Vagina (tissue), 2 donors: ENCODE results near the gene MACROD2. TPM values are rescaled to one million over a fixed set of nuclear protein-coding genes. Genes with fewer than 3 reads are reported as not detected.

ENCODE experiments used
- DNase-seq, 2 donors: peaks; one replicate each; pipeline ENCODE4 v3.0.0-alpha.2; 2017; ENCODE audit errors: extremely low spot score in 2 of 2
- H3K27ac ChIP-seq: fragments of 200-600 bp; sonication (generic); one replicate; pipeline ENCODE4 v1.5.1; 2019
- H3K27me3 ChIP-seq: fragments of 200-600 bp; sonication (generic); one replicate; pipeline ENCODE4 v1.5.1; 2019
- H3K36me3 ChIP-seq, 2 donors: fragments of 200-600 bp; sonication (generic); one replicate each; pipeline ENCODE4 v1.5.1; 2017 to 2019
- H3K4me1 ChIP-seq: fragments of 200-600 bp; sonication (generic); one replicate; pipeline ENCODE4 v1.5.1; 2019
- H3K4me3 ChIP-seq, 2 donors: fragments of 200-600 bp; sonication (generic); 1 replicate in 1 of 2; 2 replicates in 1 of 2; pipeline ENCODE4 v1.5.1; 2016 to 2019
- H3K9me3 ChIP-seq: fragments of 200-600 bp; sonication (generic); one replicate; pipeline ENCODE4 v1.5.1; 2019
- CTCF ChIP-seq, 3 experiments: fragments of 450-650 bp in 2 of 3; fragments of 200-600 bp in 1 of 3; sonication (generic) in 1 of 3; IDR thresholded peaks; one replicate each; pipeline ENCODE4 v1.5.1; 2017 to 2019; ENCODE audit warnings: antibody characterized with exemption in 3 of 3, mild to moderate bottlenecking in 2 of 3, moderate library complexity in 2 of 3
- POLR2A ChIP-seq, 2 donors: fragments of 450-650 bp; IDR thresholded peaks; one replicate each; pipeline ENCODE4 v1.6.1; 2017; ENCODE audit warnings: antibody characterized with exemption in 2 of 2, mild to moderate bottlenecking in 2 of 2, moderate library complexity in 2 of 2
- POLR2AphosphoS5 ChIP-seq, 2 donors: sonication (generic); formaldehyde crosslinking; IDR thresholded peaks; one replicate each; pipeline ENCODE4 v1.9.0; 2017; ENCODE audit warnings: antibody characterized with exemption in 2 of 2, mild to moderate bottlenecking in 2 of 2, low read depth in 1 of 2; ENCODE audit not compliant: insufficient read depth in 1 of 2
- intact Hi-C: fragments of 100-400 bp; cut with DNase I; formaldehyde crosslinking; loops from one replicate; pipeline ENCODE4 v1.15.1; 2023
- total RNA-seq: library from RNA; depleted of rRNA; stranded (reverse); fragments of >200 nt; gene quantifications from one replicate; pipeline ENCODE4 v1.2.3, GENCODE V29; 2016

MACROD2 gene
- total RNA-seq, 1 donor from 2014 or later: 12.5 TPM

- Histone ChIP-seq H3K9me3 (no peaks in the 10 kb centered on the region), H3K4me1 (peaks cover 21% of the 10 kb centered on the region), H3K36me3 (no peaks in the 10 kb centered on the region), H3K27ac (no peak overlapping the region), H3K4me3 (no peak overlapping the region), H3K27me3 (no peaks in the 10 kb centered on the region)
- intact Hi-C loops: no loop called here
- TF ChIP-seq CTCF (IDR thresholded peaks at IDR 0.05) (no peak), POLR2AphosphoS5 (IDR thresholded peaks at IDR 0.05; ENCODE audit: insufficient read depth in 1 of 2, low read depth in 1 of 2) (no peak), POLR2A (IDR thresholded peaks at IDR 0.05) (no peak)
- DNase-seq: no peak
Measured at GRCh38 chr20:14383335-14383734, 388.0 kb downstream of the MACROD2 start.

GRCh38 chr20:14384416-14385175 is 389.3 kb downstream of the MACROD2 start:
- Histone ChIP-seq H3K27me3 (no peaks in the 10 kb centered on the region), H3K36me3 (no peaks in the 10 kb centered on the region), H3K9me3 (no peaks in the 10 kb centered on the region), H3K27ac (no peak overlapping the region), H3K4me3 (no peak overlapping the region), H3K4me1 (peaks cover 21% of the 10 kb centered on the region)
- intact Hi-C loops: no loop called here
- no peak for DNase-seq
- TF ChIP-seq CTCF (IDR thresholded peaks at IDR 0.05): no peak
- TF ChIP-seq POLR2A (IDR thresholded peaks at IDR 0.05): no peak
- no peak for TF ChIP-seq POLR2AphosphoS5 (IDR thresholded peaks at IDR 0.05; ENCODE audit: insufficient read depth in 1 of 2, low read depth in 1 of 2)

- H3K27ac ChIP-seq: no peak overlapping the region
- intact Hi-C loops: no loop called here
- H3K4me1 ChIP-seq: peaks cover 21% of the 10 kb centered on the region
- H3K4me3 ChIP-seq: no peak overlapping the region
- no peaks in the 10 kb centered on the region for H3K36me3 ChIP-seq
- DNase-seq: no peak
- TF ChIP-seq POLR2AphosphoS5 (IDR thresholded peaks at IDR 0.05; ENCODE audit: insufficient read depth in 1 of 2, low read depth in 1 of 2) (no peak), CTCF (IDR thresholded peaks at IDR 0.05) (no peak), POLR2A (IDR thresholded peaks at IDR 0.05) (no peak)
- H3K9me3 ChIP-seq: no peaks in the 10 kb centered on the region
- H3K27me3 ChIP-seq: no peaks in the 10 kb centered on the region
Measured at GRCh38 chr20:14385176-14385740, 389.9 kb downstream of the MACROD2 start.

GRCh38 chr20:14386726-14387125 is 391.4 kb downstream of the MACROD2 start:
- H3K4me1 ChIP-seq: peaks cover 21% of the 10 kb centered on the region
- no peak for TF ChIP-seq CTCF (IDR thresholded peaks at IDR 0.05)
- TF ChIP-seq POLR2AphosphoS5 (IDR thresholded peaks at IDR 0.05; ENCODE audit: insufficient read depth in 1 of 2, low read depth in 1 of 2): no peak
- no peak for TF ChIP-seq POLR2A (IDR thresholded peaks at IDR 0.05)
- no peak for DNase-seq
- intact Hi-C loops: no loop called here
- H3K27ac ChIP-seq: no peak overlapping the region
- H3K4me3 ChIP-seq: no peak overlapping the region
- H3K36me3 ChIP-seq: no peaks in the 10 kb centered on the region
- no peaks in the 10 kb centered on the region for H3K27me3 ChIP-seq
- H3K9me3 ChIP-seq: no peaks in the 10 kb centered on the region
